ENCODE measurements around the gene SV2A. TPM values are rescaled to one million over a fixed set of nuclear protein-coding genes. Genes with fewer than 3 reads are reported as not detected.
"Not testable (repeated sequence)": the region's sequence is repeated elsewhere in the genome, so short reads cannot be mapped to it uniquely, and the experiment has no call there.

Gene SV2A
- total RNA-seq, result 1.7 TPM

GRCh38 chr1:149917571-149918144 lies at the start of gene SV2A:
SV2A (minus strand) TSS chr1:149917844; CDS start chr1:149913840, 4,004 bp downstream.
- peak; percentile 85 for ATAC-seq
- no peak for DNase-seq (ENCODE audit: low spot score)
- intact Hi-C loops (cut with DNase I), result no loop called here

GRCh38 chr1:149967041-149967440 lies 49.4 kb upstream of the SV2A start:
- ATAC-seq, result no peak
- DNase-seq (ENCODE audit: low spot score), result no peak
- intact Hi-C loops (cut with DNase I), result no loop called here

- intact Hi-C loops (cut with DNase I), result no loop called here
- DNase-seq (ENCODE audit: low spot score), result no peak
- no peak for ATAC-seq
These were observed 48.8 kb upstream of the SV2A start for GRCh38 chr1:149966405-149966804.

- ATAC-seq (no peak), DNase-seq (ENCODE audit: low spot score) (no peak)
- intact Hi-C loops (cut with DNase I), result no loop called here
These were observed 47.8 kb upstream of the SV2A start for GRCh38 chr1:149965440-149965839.

GRCh38 chr1:149963358-149963757 lies 45.7 kb upstream of the SV2A start:
- intact Hi-C loops (cut with DNase I), result no loop called here
- peak; percentile 85 for ATAC-seq
- no peak for DNase-seq (ENCODE audit: low spot score)

GRCh38 chr1:149962736-149963135 lies 45.1 kb upstream of the SV2A start:
- no peak for DNase-seq (ENCODE audit: low spot score)
- intact Hi-C loops (cut with DNase I), result loop anchor here (1.0 kb wide), 1 partner anchor 87 kb away; no protein-coding TSS in a partner anchor
- no peak for ATAC-seq

- ATAC-seq, result peak; percentile 82
- intact Hi-C loops (cut with DNase I), result loop anchor here (1.0 kb wide), 1 partner anchor 87 kb away; no protein-coding TSS in a partner anchor
- DNase-seq (ENCODE audit: low spot score), result no peak
These were observed 44.5 kb upstream of the SV2A start for GRCh38 chr1:149962039-149962647.

- ATAC-seq; intact Hi-C loops (cut with DNase I); DNase-seq (ENCODE audit: low spot score): not testable (repeated sequence)
These were observed 39.9 kb upstream of the SV2A start for GRCh38 chr1:149957548-149957947.

- intact Hi-C loops (cut with DNase I), result no loop called here
- ATAC-seq (no peak), DNase-seq (ENCODE audit: low spot score) (no peak)
These were observed 32.3 kb upstream of the SV2A start for GRCh38 chr1:149949911-149950310.

GRCh38 chr1:149945206-149945605 lies 27.6 kb upstream of the SV2A start:
- intact Hi-C loops (cut with DNase I), result no loop called here
- no peak for ATAC-seq
- no peak for DNase-seq (ENCODE audit: low spot score)

GRCh38 chr1:149942885-149943284 lies 25.2 kb upstream of the SV2A start:
- intact Hi-C loops (cut with DNase I), result no loop called here
- no peak for DNase-seq (ENCODE audit: low spot score)
- no peak for ATAC-seq

- ATAC-seq (peak; percentile 60), DNase-seq (ENCODE audit: low spot score) (no peak)
- intact Hi-C loops (cut with DNase I), result no loop called here
These were observed 24.6 kb upstream of the SV2A start for GRCh38 chr1:149942207-149942606.

- intact Hi-C loops (cut with DNase I), result no loop called here
- no peak for ATAC-seq
These were observed 22.8 kb upstream of the SV2A start for GRCh38 chr1:149940427-149940826.

GRCh38 chr1:149938668-149939003 lies 21.0 kb upstream of the SV2A start:
- ATAC-seq; intact Hi-C loops (cut with DNase I); DNase-seq (ENCODE audit: low spot score): not testable (repeated sequence)

More at GRCh38 chr1:149940427-149940826, 22.8 kb upstream of the SV2A start:
- no peak for DNase-seq (ENCODE audit: low spot score)

- ATAC-seq, result no peak
- intact Hi-C loops (cut with DNase I), result no loop called here
- DNase-seq (ENCODE audit: low spot score), result no peak
These were observed 20.1 kb upstream of the SV2A start for GRCh38 chr1:149937759-149938158.

- ATAC-seq (peak; percentile 4), DNase-seq (ENCODE audit: low spot score) (no peak)
- intact Hi-C loops (cut with DNase I), result no loop called here
These were observed 19.5 kb upstream of the SV2A start for GRCh38 chr1:149936992-149937705.

- DNase-seq (ENCODE audit: low spot score) (no peak), ATAC-seq (peak; percentile 73)
- intact Hi-C loops (cut with DNase I), result no loop called here
These were observed 18.7 kb upstream of the SV2A start, which contains the start of gene MTMR11 for GRCh38 chr1:149936170-149936991. MTMR11 (minus strand) TSS chr1:149936879; CDS start chr1:149936647, 232 bp downstream.

GRCh38 chr1:149934356-149934755 lies 16.7 kb upstream of the SV2A start:
- DNase-seq (ENCODE audit: low spot score) (no peak), ATAC-seq (peak; percentile 5)
- intact Hi-C loops (cut with DNase I), result no loop called here

GRCh38 chr1:149933208-149933607 lies 15.6 kb upstream of the SV2A start:
- DNase-seq (ENCODE audit: low spot score) (no peak), ATAC-seq (no peak)
- intact Hi-C loops (cut with DNase I), result no loop called here
